Spinal cord (tissue), 10 donors: ENCODE measurements around the gene FBXO38. TPM values are rescaled to one million over a fixed set of nuclear protein-coding genes. Genes with fewer than 3 reads are reported as not detected.

ENCODE experiments used
- DNase-seq, 6 donors: peaks; one replicate each; pipeline versions ENCODE4 v3.0.0 to v3.0.0-alpha.2; 2013 to 2015; ENCODE audit warnings: low spot score in 6 of 6, low read depth in 4 of 6
- H3K27ac ChIP-seq: one replicate; pipeline ENCODE4 v1.5.1; 2013; ENCODE audit warnings: low read depth, low read length, control low read depth
- H3K27me3 ChIP-seq: one replicate; pipeline ENCODE4 v1.6.1; 2013; ENCODE audit warnings: low read length; ENCODE audit not compliant: control insufficient read depth, insufficient read depth
- H3K36me3 ChIP-seq: one replicate; pipeline ENCODE4 v1.6.1; 2013; ENCODE audit warnings: low read length; ENCODE audit not compliant: control insufficient read depth, insufficient read depth
- H3K4me1 ChIP-seq: one replicate; pipeline ENCODE4 v1.6.1; 2013; ENCODE audit warnings: low read length; ENCODE audit not compliant: control insufficient read depth, insufficient read depth
- H3K4me3 ChIP-seq: one replicate; pipeline ENCODE4 v1.5.1; 2013; ENCODE audit warnings: low read depth, low read length, control low read depth
- H3K9me3 ChIP-seq: one replicate; pipeline ENCODE4 v1.6.1; 2013; ENCODE audit warnings: low read length; ENCODE audit not compliant: control insufficient read depth, insufficient read depth
- WGBS: methylation state at CpG from one replicate; pipeline ENCODE4 v1.1.5; 2013; ENCODE audit warnings: missing lambda C conversion rate; ENCODE audit not compliant: insufficient coverage; 5-methylcytosine and 5-hydroxymethylcytosine counted together
- polyA plus RNA-seq, 2 donors: library from polyadenylated mRNA; unstranded; fragments of 120-200 nt; gene quantifications; one replicate each; pipeline ENCODE4 v1.2.1, GENCODE V29; 2013; ENCODE audit not compliant: insufficient read length in 2 of 2
- total RNA-seq, 2 donors: library from RNA; depleted of rRNA in 1 of 2; stranded (reverse); fragments of 120-200 nt in 1 of 2; fragments of >200 nt in 1 of 2; gene quantifications; one replicate each; pipeline versions ENCODE4 v1.2.3 to v1.2.4, GENCODE V29; 2013 to 2014
- donor health status: healthy.

The FBXO38 gene
- total and polyA plus RNA-seq, 4 donors, result 29.3 to 73.5 (median 42.4) TPM

- no peaks in the 10 kb centered on the region for H3K27me3 ChIP-seq
- WGBS, result no CpG with 5 or more reads among the region's 3 CpGs
- H3K4me1 ChIP-seq, result no peaks in the 10 kb centered on the region
Observed at GRCh38 chr5:148476302-148476701, 92.5 kb downstream of the FBXO38 start.

GRCh38 chr5:148477429-148477828, 93.7 kb downstream of the FBXO38 start:
- H3K36me3 ChIP-seq, result no peaks in the 10 kb centered on the region
- H3K27ac ChIP-seq, result no peak overlapping the region
- peaks cover 6% of the 10 kb centered on the region for H3K4me1 ChIP-seq
- H3K27me3 ChIP-seq, result no peaks in the 10 kb centered on the region
- H3K9me3 ChIP-seq, result no peaks in the 10 kb centered on the region
- no peak overlapping the region for H3K4me3 ChIP-seq
- WGBS, result 91% methylated on average over 1 of the region's 3 CpGs
- no peak for DNase-seq

More at GRCh38 chr5:148476302-148476701, 92.5 kb downstream of the FBXO38 start:
- Histone ChIP-seq H3K4me3 (no peak overlapping the region), H3K36me3 (no peaks in the 10 kb centered on the region), H3K27ac (no peak overlapping the region), H3K9me3 (no peaks in the 10 kb centered on the region)
- DNase-seq, result no peak

GRCh38 chr5:148482196-148482595, 98.4 kb downstream of the FBXO38 start:
- Histone ChIP-seq H3K9me3 (no peaks in the 10 kb centered on the region), H3K4me3 (no peak overlapping the region), H3K27ac (no peak overlapping the region), H3K36me3 (no peaks in the 10 kb centered on the region), H3K27me3 (no peaks in the 10 kb centered on the region), H3K4me1 (peaks cover 6% of the 10 kb centered on the region)
- WGBS, result 44% methylated on average over 7 of the region's 7 CpGs
- no peak for DNase-seq

GRCh38 chr5:148482697-148483462, 99.1 kb downstream of the FBXO38 start:
- 53% methylated on average over 19 of the region's 22 CpGs for WGBS
- Histone ChIP-seq H3K9me3 (no peaks in the 10 kb centered on the region), H3K36me3 (no peaks in the 10 kb centered on the region), H3K27me3 (no peaks in the 10 kb centered on the region), H3K4me3 (no peak overlapping the region), H3K4me1 (peaks cover 6% of the 10 kb centered on the region), H3K27ac (no peak overlapping the region)
- DNase-seq, result peak in 1 of 6 donors; percentile 13

DNA sequence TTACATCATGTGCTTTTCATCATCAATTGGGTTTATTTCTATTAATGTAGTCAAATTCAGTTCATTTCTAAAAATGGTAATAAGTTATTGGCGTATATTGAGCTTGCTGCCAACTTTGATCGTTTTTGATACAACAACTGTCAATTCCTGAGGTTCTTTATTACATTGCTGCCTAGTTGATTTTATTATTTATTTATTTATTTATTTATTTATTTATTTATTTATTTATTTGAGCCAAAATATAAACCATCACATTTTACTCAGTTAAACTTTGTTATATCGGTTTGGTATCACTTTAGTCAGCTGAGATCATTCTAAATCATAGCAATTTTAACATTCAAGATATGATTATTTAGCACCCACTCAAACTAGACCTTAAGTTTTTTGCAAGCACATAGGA, 100.0 kb downstream of the FBXO38 start:
- H3K27ac ChIP-seq, result no peak overlapping the region
- H3K27me3 ChIP-seq, result no peaks in the 10 kb centered on the region
- no CpG with 5 or more reads among the region's 3 CpGs for WGBS
- no peaks in the 10 kb centered on the region for H3K9me3 ChIP-seq
- H3K4me1 ChIP-seq, result peaks cover 6% of the 10 kb centered on the region
- H3K36me3 ChIP-seq, result no peaks in the 10 kb centered on the region
- no peak for DNase-seq
- no peak overlapping the region for H3K4me3 ChIP-seq

GRCh38 chr5:148484651-148485050, 100.9 kb downstream of the FBXO38 start:
- no peaks in the 10 kb centered on the region for H3K36me3 ChIP-seq
- DNase-seq, result no peak
- no peak overlapping the region for H3K27ac ChIP-seq
- H3K9me3 ChIP-seq, result no peaks in the 10 kb centered on the region
- peaks cover 6% of the 10 kb centered on the region for H3K4me1 ChIP-seq
- no peak overlapping the region for H3K4me3 ChIP-seq
- no peaks in the 10 kb centered on the region for H3K27me3 ChIP-seq

GRCh38 chr5:148486456-148486855, 102.7 kb downstream of the FBXO38 start:
- Histone ChIP-seq H3K36me3 (no peaks in the 10 kb centered on the region), H3K27me3 (no peaks in the 10 kb centered on the region), H3K9me3 (no peaks in the 10 kb centered on the region), H3K4me3 (no peak overlapping the region), H3K27ac (no peak overlapping the region), H3K4me1 (peaks cover 6% of the 10 kb centered on the region)
- no CpG with 5 or more reads among the region's 3 CpGs for WGBS
- no peak for DNase-seq

DNA sequence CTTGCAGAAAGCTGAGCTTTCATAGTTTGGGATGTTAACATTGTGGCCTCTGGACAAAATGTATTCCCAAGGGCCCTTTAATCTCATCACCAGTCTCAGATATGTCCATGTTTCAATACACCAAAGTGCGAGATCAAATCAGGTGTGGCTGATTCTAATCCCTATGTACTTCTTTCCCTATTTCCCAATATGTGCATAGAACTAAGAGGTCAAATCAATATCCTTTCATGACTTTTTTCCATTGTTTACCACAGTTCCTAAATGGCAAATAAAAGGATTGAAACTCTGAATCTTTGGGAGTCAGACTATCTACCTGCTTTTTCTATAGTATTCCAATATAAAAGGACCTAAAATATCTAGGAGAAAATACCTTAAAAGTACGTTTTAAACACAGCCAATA, 105.0 kb downstream of the FBXO38 start:
- no peaks in the 10 kb centered on the region for H3K36me3 ChIP-seq
- H3K9me3 ChIP-seq, result no peaks in the 10 kb centered on the region
- WGBS, result no CpG with 5 or more reads among the region's 2 CpGs
- no peaks in the 10 kb centered on the region for H3K27me3 ChIP-seq
- DNase-seq, result no peak
- no peak overlapping the region for H3K27ac ChIP-seq
- no peaks in the 10 kb centered on the region for H3K4me1 ChIP-seq
- no peak overlapping the region for H3K4me3 ChIP-seq

- Histone ChIP-seq H3K4me1 (no peaks in the 10 kb centered on the region), H3K27me3 (no peaks in the 10 kb centered on the region), H3K27ac (no peak overlapping the region), H3K4me3 (no peak overlapping the region), H3K9me3 (no peaks in the 10 kb centered on the region), H3K36me3 (no peaks in the 10 kb centered on the region)
- DNase-seq, result no peak
- 72% methylated on average over 7 of the region's 10 CpGs for whole genome bisulfite sequencing
Observed at GRCh38 chr5:148491015-148491792, 107.4 kb downstream of the FBXO38 start.

GRCh38 chr5:148491793-148492184, 108.0 kb downstream of the FBXO38 start:
- Histone ChIP-seq H3K9me3 (no peaks in the 10 kb centered on the region), H3K27me3 (no peaks in the 10 kb centered on the region), H3K27ac (no peak overlapping the region), H3K4me1 (no peaks in the 10 kb centered on the region), H3K36me3 (no peaks in the 10 kb centered on the region), H3K4me3 (no peak overlapping the region)
- DNase-seq, result peak in 1 of 6 donors; percentile 28
- WGBS, result 71% methylated on average over 6 of the region's 6 CpGs
